HFFc6 (cell line): ENCODE results near the gene MVD. TPM values are rescaled to one million over a fixed set of nuclear protein-coding genes. Genes with fewer than 3 reads are reported as not detected.
A peak's percentile ranks its signal among the peaks of the same experiment; 100 is the strongest.

ENCODE experiments used
- DNase-seq: peaks from one replicate; pipeline ENCODE4 v3.0.0-alpha.2; 2018
- H3K27ac Mint-ChIP-seq: 2 replicates; pipeline ENCODE4 v1.8.0; 2020; ENCODE audit warnings: mild to moderate bottlenecking, mixed read lengths
- H3K27me3 Mint-ChIP-seq: 2 replicates; pipeline ENCODE4 v1.8.0; 2021; ENCODE audit warnings: mild to moderate bottlenecking, moderate library complexity, mixed read lengths; ENCODE audit not compliant: insufficient read depth
- H3K36me3 Mint-ChIP-seq: 2 replicates; pipeline ENCODE4 v1.8.0; 2021; ENCODE audit warnings: low read depth, mixed read lengths
- H3K4me1 Mint-ChIP-seq: 2 replicates; pipeline ENCODE4 v1.8.0; 2020; ENCODE audit warnings: low read depth, mixed read lengths
- H3K4me3 Mint-ChIP-seq: 2 replicates; pipeline ENCODE4 v1.8.0; 2020; ENCODE audit warnings: mild to moderate bottlenecking, moderate library complexity, mixed read lengths
- H3K9me3 Mint-ChIP-seq: 2 replicates; pipeline ENCODE4 v1.8.0; 2020; ENCODE audit warnings: mild to moderate bottlenecking, mixed read lengths
- CTCF ChIP-seq: fragments of 200-600 bp; sonication (generic); IDR thresholded peaks from 2 replicates; pipeline ENCODE4 v1.5.0; 2021; ENCODE audit warnings: antibody characterized with exemption, mild to moderate bottlenecking
- total RNA-seq, 6 experiments: library from RNA; stranded (reverse); fragmentation: NEBNext Ultra II Directional; extraction: Animal tissue kit (Norgen Biotek cat#: 25700); gene quantifications; 2 replicates in 1 of 6; 3 replicates in 5 of 6; pipeline ENCODE4 v1.2.3, GENCODE V29; 2021

MVD gene
- total RNA-seq, 6 experiments from 2014 or later = 21.1 to 28.0 (median 24.0) TPM

- Mint-ChIP-seq H3K27ac (no peak within 1 kb of the TSS), H3K27me3 (peaks cover 19% of the 10 kb centered on the region), H3K9me3 (no peaks in the 10 kb centered on the region), H3K4me1 (peaks cover 17% of the 10 kb centered on the region), H3K36me3 (no peaks in the 10 kb centered on the region), H3K4me3 (no peak within 1 kb of the TSS)
- TF ChIP-seq CTCF = no peak
- no peak for DNase-seq
These were observed 24.3 kb downstream of the MVD start, which contains the start of gene IL17C for GRCh38 chr16:88638323-88639230. Gene IL17C (plus strand): TSS chr16:88638572. CDS start chr16:88638642, 70 bp downstream.

- H3K4me3 Mint-ChIP-seq = no peak overlapping the region
- no peaks in the 10 kb centered on the region for H3K36me3 Mint-ChIP-seq
These were observed 26.2 kb downstream of the MVD start for GRCh38 chr16:88636488-88637265.

GRCh38 chr16:88635671-88636319, 27.1 kb downstream of the MVD start:
- H3K4me1 Mint-ChIP-seq = peaks cover 17% of the 10 kb centered on the region
- no peaks in the 10 kb centered on the region for H3K36me3 Mint-ChIP-seq
- no peaks in the 10 kb centered on the region for H3K9me3 Mint-ChIP-seq
- H3K27me3 Mint-ChIP-seq = peaks cover 17% of the 10 kb centered on the region
- H3K27ac Mint-ChIP-seq = no peak overlapping the region
- no peak for TF ChIP-seq CTCF
- no peak overlapping the region for H3K4me3 Mint-ChIP-seq
- no peak for DNase-seq

More at GRCh38 chr16:88636488-88637265, 26.2 kb downstream of the MVD start:
- Mint-ChIP-seq H3K27me3 (peaks cover 17% of the 10 kb centered on the region), H3K9me3 (no peaks in the 10 kb centered on the region), H3K4me1 (peaks cover 17% of the 10 kb centered on the region), H3K27ac (no peak overlapping the region)
- DNase-seq = no peak
- TF ChIP-seq CTCF = no peak

GRCh38 chr16:88634994-88635670, 27.8 kb downstream of the MVD start:
- peaks cover 11% of the 10 kb centered on the region for H3K27me3 Mint-ChIP-seq
- peak overlapping the region; percentile 64 for H3K4me3 Mint-ChIP-seq
- H3K36me3 Mint-ChIP-seq = no peaks in the 10 kb centered on the region
- peaks cover 17% of the 10 kb centered on the region for H3K4me1 Mint-ChIP-seq
- DNase-seq = peak; percentile 18
- H3K27ac Mint-ChIP-seq = peak overlapping the region; percentile 13; the same call in 1 of the 2 replicates
- no peaks in the 10 kb centered on the region for H3K9me3 Mint-ChIP-seq
- no peak for TF ChIP-seq CTCF
